SK-N-SH treated with all-trans-retinoic acid at 6 μM for 48 hours (cell line): ENCODE measurements around the gene PIM2.

Source experiments
- CREB5 ChIP-seq: fragments of 250-450 bp; sonication (Bioruptor Pico); IDR thresholded peaks from 2 replicates; pipeline ENCODE4 v1.5.1; 2020; ENCODE audit warnings: low read depth, mild to moderate bottlenecking, moderate library complexity
- OSR1 ChIP-seq: fragments of 250-450 bp; sonication (Bioruptor Pico); IDR thresholded peaks from 2 replicates; pipeline ENCODE4 v1.8.0; 2022; ENCODE audit warnings: moderate library complexity, mild to moderate bottlenecking, inconsistent platforms
- ZNF8 ChIP-seq: fragments of 450-650 bp; formaldehyde crosslinking; IDR thresholded peaks from 2 replicates; pipeline ENCODE4 v1.5.0; 2020; ENCODE audit warnings: mild to moderate bottlenecking, moderate library complexity

GRCh38 chrX:48893556-48894348 is 25.1 kb downstream of the PIM2 start:
- TF ChIP-seq ZNF8 (CRISPR knock-in tag) (no peak), OSR1 (CRISPR knock-in tag) (no peak), CREB5 (no peak)
